OCI-LY7 (cell line): ENCODE data around the gene AXIN1.

ENCODE experiments used
- EZH2phosphoT487 ChIP-seq: fragments of 200-600 bp; sonication (generic); IDR thresholded peaks from 2 replicates; pipeline ENCODE4 v1.6.1; 2018; ENCODE audit warnings: low read depth, borderline replicate concordance, mild to moderate bottlenecking, mixed run types, antibody characterized with exemption, low read length, moderate library complexity, mixed read lengths
- TF ChIP-seq, protein P1 (sequence below): fragments of 200-600 bp; sonication (generic); conservative IDR thresholded peaks from 2 replicates; pipeline ENCODE4 v1.5.1; 2014; ENCODE audit warnings: mild to moderate bottlenecking, antibody characterized with exemption, low read length, moderate library complexity, mixed read lengths

DNA sequence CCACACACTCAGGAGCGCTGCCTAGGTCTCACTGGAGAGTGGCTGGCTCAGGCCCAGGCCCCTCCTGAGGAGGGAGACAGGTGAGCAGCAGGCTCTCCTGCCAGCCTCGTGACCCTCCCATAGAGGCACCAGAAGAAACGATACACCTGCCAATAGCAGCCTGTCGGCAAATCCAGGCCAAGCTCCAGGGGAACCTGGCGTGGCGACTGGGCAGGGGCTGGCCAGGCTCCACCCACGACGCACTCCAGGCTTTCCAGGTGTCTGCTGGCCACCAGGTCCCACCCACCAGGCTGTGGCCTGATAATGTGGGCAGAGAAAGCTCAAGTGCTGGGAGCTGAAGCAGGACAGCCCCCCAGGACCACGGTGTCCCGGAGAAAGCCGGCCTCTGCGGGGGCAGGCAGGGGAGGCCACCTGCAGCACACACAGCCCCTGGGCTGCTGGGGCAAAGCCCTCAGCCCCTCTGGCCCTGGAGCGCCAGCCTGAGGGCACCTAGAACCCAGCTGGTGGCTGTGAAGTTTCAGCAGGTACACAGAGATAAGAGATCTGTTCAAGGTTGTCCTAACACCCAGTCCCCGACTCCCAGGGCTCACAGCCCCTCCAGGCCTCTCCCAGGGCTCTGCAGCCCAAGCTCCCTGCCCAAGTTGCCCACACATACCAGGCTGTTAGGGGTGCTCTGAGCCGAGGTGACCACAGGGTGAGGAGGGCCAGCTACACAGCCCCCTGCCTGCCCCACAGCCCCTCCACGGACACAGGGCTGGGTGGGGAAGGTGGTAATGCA is 26.8 kb upstream of the AXIN1 start:
- TF ChIP-seq, protein P1, sequence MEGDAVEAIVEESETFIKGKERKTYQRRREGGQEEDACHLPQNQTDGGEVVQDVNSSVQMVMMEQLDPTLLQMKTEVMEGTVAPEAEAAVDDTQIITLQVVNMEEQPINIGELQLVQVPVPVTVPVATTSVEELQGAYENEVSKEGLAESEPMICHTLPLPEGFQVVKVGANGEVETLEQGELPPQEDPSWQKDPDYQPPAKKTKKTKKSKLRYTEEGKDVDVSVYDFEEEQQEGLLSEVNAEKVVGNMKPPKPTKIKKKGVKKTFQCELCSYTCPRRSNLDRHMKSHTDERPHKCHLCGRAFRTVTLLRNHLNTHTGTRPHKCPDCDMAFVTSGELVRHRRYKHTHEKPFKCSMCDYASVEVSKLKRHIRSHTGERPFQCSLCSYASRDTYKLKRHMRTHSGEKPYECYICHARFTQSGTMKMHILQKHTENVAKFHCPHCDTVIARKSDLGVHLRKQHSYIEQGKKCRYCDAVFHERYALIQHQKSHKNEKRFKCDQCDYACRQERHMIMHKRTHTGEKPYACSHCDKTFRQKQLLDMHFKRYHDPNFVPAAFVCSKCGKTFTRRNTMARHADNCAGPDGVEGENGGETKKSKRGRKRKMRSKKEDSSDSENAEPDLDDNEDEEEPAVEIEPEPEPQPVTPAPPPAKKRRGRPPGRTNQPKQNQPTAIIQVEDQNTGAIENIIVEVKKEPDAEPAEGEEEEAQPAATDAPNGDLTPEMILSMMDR, result no peak
- TF ChIP-seq EZH2phosphoT487, result no peak
